H1 (cell line): ENCODE data around the gene CDC5L. TPM values are rescaled to one million over a fixed set of nuclear protein-coding genes. Genes with fewer than 3 reads are reported as not detected.

Experiments
- CTCF ChIA-PET: fragments of 300-600 bp; sonication (Branson Sonifier 250); formaldehyde crosslinking; loops from one replicate; lab custom pipeline; 2021; ENCODE audit not compliant: partially characterized antibody; lab: Charles Lee
- POLR2A ChIA-PET: fragments of 300-600 bp; sonication (Branson Sonifier 250); formaldehyde crosslinking; loops from one replicate; lab custom pipeline; 2021; ENCODE audit warnings: inconsistent platforms; ENCODE audit not compliant: partially characterized antibody; lab: Charles Lee
- DNase-seq, 2 experiments: peaks; one replicate each; pipeline versions ENCODE4 v3.0.0 to v3.0.0-alpha.2; 2010 to 2022; ENCODE audit warnings: low spot score in 2 of 2, low read depth in 1 of 2, mixed read lengths in 1 of 2
- FAIRE-seq: peaks from 2 replicates; lab custom pipeline; 2011; peaks lifted over from hg19 to GRCh38; lab: Jason Lieb, UNC
- H2AFZ ChIP-seq: 2 replicates; pipeline ENCODE4 v1.8.1; 2012; ENCODE audit warnings: low read length, inconsistent platforms
- H2AK5ac ChIP-seq: 2 replicates; pipeline ENCODE4 v1.6.1; 2013; ENCODE audit warnings: low read depth, low read length
- H2BK120ac ChIP-seq: replicated peaks from 2 replicates; pipeline ENCODE3; 2013; ENCODE audit warnings: low read depth, low read length, inconsistent platforms
- H2BK12ac ChIP-seq: 2 replicates; pipeline ENCODE4 v1.6.1; 2013; ENCODE audit warnings: low read depth, low read length
- H2BK15ac ChIP-seq: 2 replicates; pipeline ENCODE4 v1.6.1; 2013; ENCODE audit warnings: low read length
- H2BK20ac ChIP-seq: 2 replicates; pipeline ENCODE4 v1.6.1; 2013; ENCODE audit warnings: low read length
- H2BK5ac ChIP-seq: 2 replicates; pipeline ENCODE4 v1.6.1; 2013; ENCODE audit warnings: low read depth, low read length
- H3K14ac ChIP-seq: 2 replicates; pipeline ENCODE4 v1.6.1; 2013; ENCODE audit warnings: inconsistent platforms; ENCODE audit not compliant: insufficient read length
- H3K18ac ChIP-seq: 2 replicates; pipeline ENCODE4 v1.6.1; 2013; ENCODE audit warnings: low read length; ENCODE audit errors: extremely low read depth
- H3K23ac ChIP-seq: 2 replicates; pipeline ENCODE4 v1.6.1; 2013; ENCODE audit warnings: inconsistent platforms; ENCODE audit not compliant: insufficient read length
- H3K23me2 ChIP-seq: 2 replicates; pipeline ENCODE4 v1.6.1; 2013; ENCODE audit warnings: low read depth, low read length
- H3K27ac ChIP-seq: 2 replicates; pipeline ENCODE4 v1.6.1; 2011; ENCODE audit warnings: low read depth, low read length, inconsistent platforms
- H3K27me3 ChIP-seq, 4 experiments: replicated peaks in 1 of 4; 1 replicate in 1 of 4; 2 replicates in 3 of 4; pipeline versions ENCODE4 v1.6.1 to v1.8.1; 2011 to 2013; ENCODE audit warnings: low read length in 3 of 4, mild to moderate bottlenecking in 3 of 4, inconsistent platforms in 2 of 4, mixed read lengths in 2 of 4, moderate library complexity in 1 of 4; ENCODE audit not compliant: control insufficient read depth in 3 of 4, insufficient read depth in 3 of 4; ENCODE audit errors: extremely low read depth in 1 of 4
- H3K36me3 ChIP-seq, 4 experiments: 2 replicates each; pipeline versions ENCODE4 v1.6.1 to v1.8.1; 2011 to 2013; ENCODE audit warnings: mild to moderate bottlenecking in 4 of 4, low read length in 3 of 4, moderate library complexity in 2 of 4, control low read depth in 1 of 4, inconsistent platforms in 1 of 4; ENCODE audit not compliant: insufficient read depth in 4 of 4, control insufficient read depth in 2 of 4
- H3K4ac ChIP-seq: replicated peaks from 2 replicates; pipeline ENCODE3; 2013; ENCODE audit warnings: low read length, low read depth, mixed read lengths, inconsistent platforms; ENCODE audit not compliant: insufficient read length
- H3K4me1 ChIP-seq, 4 experiments: replicated peaks in 1 of 4; 1 replicate in 1 of 4; 2 replicates in 3 of 4; pipeline versions ENCODE4 v1.6.1 to v1.8.1; 2011 to 2013; ENCODE audit warnings: low read length in 3 of 4, inconsistent platforms in 2 of 4, mixed read lengths in 1 of 4; ENCODE audit not compliant: insufficient read depth in 4 of 4, control insufficient read depth in 3 of 4
- H3K4me2 ChIP-seq, 2 experiments: 2 replicates each; pipeline versions ENCODE4 v1.6.1 to v1.8.1; 2011 to 2013; ENCODE audit warnings: low read depth in 2 of 2, low read length in 2 of 2, control low read depth in 1 of 2, inconsistent platforms in 1 of 2, mild to moderate bottlenecking in 1 of 2; ENCODE audit not compliant: insufficient read depth in 1 of 2
- H3K4me3 ChIP-seq, 4 experiments: fragments of 200-600, 300-600 bp in 1 of 4; sonication (generic), shearing (Covaris generic), sonication (Bioruptor Twin) in 1 of 4; 2 replicates each; pipeline versions ENCODE4 v1.5.1 to v1.8.1; 2011 to 2016; ENCODE audit warnings: low read length in 4 of 4, low read depth in 3 of 4, control low read depth in 2 of 4, inconsistent platforms in 2 of 4, mild to moderate bottlenecking in 2 of 4, mixed read lengths in 1 of 4, moderate library complexity in 1 of 4; ENCODE audit not compliant: insufficient read depth in 2 of 4; ENCODE audit errors: extremely low read depth in 1 of 4
- H3K56ac ChIP-seq: replicated peaks from 2 replicates; pipeline ENCODE3; 2013; ENCODE audit warnings: low read depth, mild to moderate bottlenecking, mixed read lengths, low read length, inconsistent platforms; ENCODE audit not compliant: insufficient read length
- H3K79me1 ChIP-seq: 2 replicates; pipeline ENCODE4 v1.6.1; 2013; ENCODE audit warnings: low read depth, low read length, control low read depth
- H3K79me2 ChIP-seq, 2 experiments: 2 replicates each; pipeline versions ENCODE4 v1.6.1 to v1.8.1; 2012 to 2013; ENCODE audit warnings: low read length in 2 of 2, mild to moderate bottlenecking in 2 of 2, inconsistent platforms in 1 of 2; ENCODE audit not compliant: insufficient read depth in 2 of 2, control insufficient read depth in 1 of 2
- H3K9ac ChIP-seq, 4 experiments: replicated peaks in 1 of 4; 1 replicate in 1 of 4; 2 replicates in 3 of 4; pipeline versions ENCODE4 v1.6.1 to v1.8.1; 2011 to 2013; ENCODE audit warnings: low read depth in 3 of 4, low read length in 3 of 4, control low read depth in 2 of 4, mild to moderate bottlenecking in 2 of 4, moderate library complexity in 2 of 4, inconsistent platforms in 1 of 4; ENCODE audit errors: extremely low read depth in 1 of 4
- H3K9me3 ChIP-seq, 2 experiments: 2 replicates each; pipeline versions ENCODE4 v1.6.1 to v1.8.1; 2012 to 2013; ENCODE audit warnings: mild to moderate bottlenecking in 2 of 2, moderate library complexity in 2 of 2, control low read depth in 1 of 2, inconsistent platforms in 1 of 2, low read depth in 1 of 2, low read length in 1 of 2, mixed read lengths in 1 of 2; ENCODE audit not compliant: insufficient read depth in 2 of 2
- H4K20me1 ChIP-seq, 2 experiments: replicated peaks in 1 of 2; 2 replicates each; pipeline versions ENCODE3 to v1.8.1; 2011 to 2013; ENCODE audit warnings: inconsistent platforms in 2 of 2, low read length in 2 of 2, mild to moderate bottlenecking in 1 of 2; ENCODE audit not compliant: insufficient read depth in 2 of 2, control insufficient read depth in 1 of 2
- H4K5ac ChIP-seq: 2 replicates; pipeline ENCODE4 v1.6.1; 2013; ENCODE audit warnings: low read length, low read depth, mixed read lengths, inconsistent platforms; ENCODE audit not compliant: insufficient read length
- H4K8ac ChIP-seq: 2 replicates; pipeline ENCODE4 v1.8.0; 2013; ENCODE audit warnings: mild to moderate bottlenecking, moderate library complexity, low read length, inconsistent platforms; ENCODE audit not compliant: insufficient read depth; ENCODE audit errors: extremely low read depth
- H4K91ac ChIP-seq: replicated peaks from 2 replicates; pipeline ENCODE3; 2013; ENCODE audit warnings: low read length, mixed read lengths, inconsistent platforms; ENCODE audit not compliant: insufficient read length
- ATF2 ChIP-seq: IDR thresholded peaks from 2 replicates; pipeline ENCODE4 v1.6.1; 2012; ENCODE audit warnings: low read length, inconsistent platforms
- CTCF ChIP-seq, 3 experiments: IDR thresholded peaks; 1 replicate in 2 of 3; 2 replicates in 1 of 3; pipeline versions ENCODE4 v1.5.1 to v1.6.1; 2011; ENCODE audit warnings: low read length in 3 of 3, mild to moderate bottlenecking in 3 of 3, inconsistent platforms in 2 of 3, low read depth in 1 of 3, moderate library complexity in 1 of 3; ENCODE audit not compliant: insufficient read depth in 1 of 3; ENCODE audit errors: control extremely low read depth in 1 of 3
- EZH2 ChIP-seq: fragments of 200-600 bp; sonication (generic); IDR thresholded peaks from 2 replicates; pipeline ENCODE4 v1.7.1; 2012; ENCODE audit warnings: low read depth, mild to moderate bottlenecking, moderate library complexity, low read length, inconsistent platforms; ENCODE audit not compliant: severe bottlenecking
- RAD21 ChIP-seq, 2 experiments: IDR thresholded peaks in 1 of 2; conservative IDR thresholded peaks in 1 of 2; 2 replicates each; pipeline ENCODE4 v1.6.1; 2011; ENCODE audit warnings: low read depth in 2 of 2, low read length in 2 of 2, improper control_type of control experiment in 1 of 2, inconsistent platforms in 1 of 2, mild to moderate bottlenecking in 1 of 2, moderate library complexity in 1 of 2
- RNF2 ChIP-seq: fragments of 200-900, 300-1000 bp; sonication (generic); IDR thresholded peaks from 2 replicates; pipeline ENCODE4 v1.7.1; 2016; ENCODE audit warnings: borderline replicate concordance, low read depth, mild to moderate bottlenecking, antibody characterized with exemption, low read length; ENCODE audit not compliant: poor library complexity, severe bottlenecking; ENCODE audit errors: missing control alignments
- SP4 ChIP-seq: IDR thresholded peaks from 2 replicates; pipeline ENCODE4 v1.6.1; 2012; ENCODE audit warnings: low read length, inconsistent platforms
- TBP ChIP-seq: IDR thresholded peaks from 2 replicates; pipeline ENCODE4 v1.6.1; 2011; ENCODE audit warnings: low read depth, low read length, improper control_type of control experiment
- YY1 ChIP-seq: IDR thresholded peaks from 2 replicates; pipeline ENCODE4 v1.6.1; 2011; ENCODE audit warnings: low read depth, mild to moderate bottlenecking, low read length
- WGBS, 2 experiments: shearing (Covaris generic) in 1 of 2; methylation state at CpG; one replicate each; pipeline versions ENCODE4 v1.1.6 to v1.1.7; 2013 to 2015; ENCODE audit warnings: low lambda C conversion rate in 2 of 2, mixed read lengths in 2 of 2, inconsistent platforms in 1 of 2, low coverage in 1 of 2, missing lambda C conversion rate in 1 of 2; ENCODE audit not compliant: insufficient replicate concordance in 2 of 2, insufficient coverage in 1 of 2, insufficient read length in 1 of 2; ENCODE audit errors: extremely low coverage in 1 of 2, missing lambda C conversion rate in 1 of 2; 5-methylcytosine and 5-hydroxymethylcytosine counted together
- polyA plus RNA-seq, 7 experiments: library from polyadenylated mRNA; depleted of rRNA in 3 of 7; stranded (reverse) in 5 of 7; unstranded in 2 of 7; fragments of >200 nt in 5 of 7; fragments of 200-250 nt in 2 of 7; gene quantifications; 1 replicate in 5 of 7; 2 replicates in 1 of 7; 4 replicates in 1 of 7; pipeline versions ENCODE4 v1.2.1 to v1.2.3, GENCODE V29; 2011 to 2013; ENCODE audit warnings: missing spikeins in 2 of 7, mixed read lengths in 2 of 7
- total RNA-seq: library from RNA; stranded (reverse); fragmentation: NEBNext Ultra II Directional; extraction: Animal tissue kit (Norgen Biotek cat#: 25700); gene quantifications from 2 replicates; pipeline ENCODE4 v1.2.1, GENCODE V29; 2021

The CDC5L gene
- total and polyA plus RNA-seq, 2 of the 8 experiments (the other 6 are each of a cell fraction or from before 2014, with no cell fraction given), result 8.4 to 32.8 TPM

- H3K79me1 ChIP-seq, result no peaks in the 10 kb centered on the region
- H4K20me1 ChIP-seq, result no peaks in the 10 kb centered on the region
- no peak overlapping the region for H3K27ac ChIP-seq
- H3K9ac ChIP-seq, result no peak overlapping the region
- H2BK20ac ChIP-seq, result no peak overlapping the region
- no peaks in the 10 kb centered on the region for H3K27me3 ChIP-seq
- H4K91ac ChIP-seq, result no peak overlapping the region
- 79% methylated on average over 7 of the region's 7 CpGs; no CpG with 5 or more reads in 1 of the 2 experiments for WGBS, 2 experiments
- no peak overlapping the region for H3K4me3 ChIP-seq
- no peak overlapping the region for H4K5ac ChIP-seq
- POLR2A ChIA-PET, result no interaction called here
- no peak overlapping the region for H3K4me2 ChIP-seq
- no peak for DNase-seq
- no peak overlapping the region for H3K23ac ChIP-seq
- no peak overlapping the region for H2BK5ac ChIP-seq
- H2AK5ac ChIP-seq, result no peak overlapping the region
- H3K4me1 ChIP-seq, result peaks cover 0 to 2% (median 0%) of the 10 kb centered on the region in 4 experiments; a peak in 1 of 7 replicates
- no peak overlapping the region for H2BK12ac ChIP-seq
- CTCF ChIA-PET, result interaction anchor here (0.9 to 2.1 kb wide), 4 partner anchors 8 to 111 kb away, joined by 3 to 11 read pairs (median 4); no protein-coding TSS in a partner anchor
- H2BK15ac ChIP-seq, result no peak overlapping the region
- no peak overlapping the region for H3K56ac ChIP-seq
- H3K14ac ChIP-seq, result no peak overlapping the region
- no peak overlapping the region for H2AFZ ChIP-seq
- no peak for FAIRE-seq
- H3K9me3 ChIP-seq, result no peaks in the 10 kb centered on the region
- no peak overlapping the region for H2BK120ac ChIP-seq
- no peaks in the 10 kb centered on the region for H3K36me3 ChIP-seq
- H3K79me2 ChIP-seq, result no peaks in the 10 kb centered on the region
- H3K18ac ChIP-seq, result no peak overlapping the region
- no peak overlapping the region for H3K4ac ChIP-seq
- no peak overlapping the region for H4K8ac ChIP-seq
- no peaks in the 10 kb centered on the region for H3K23me2 ChIP-seq
- TF ChIP-seq SP4 (no peak), EZH2 (no peak), ATF2 (no peak), RNF2 (no peak), CTCF (IDR thresholded peaks at IDR 0.05; ENCODE audit: control extremely low read depth in 1 of 3, insufficient read depth in 1 of 3, low read depth in 1 of 3, low read length in 3 of 3) (peak in 1 of 3 experiments; percentile 11; a peak in 1 of 4 replicates), YY1 (no peak), TBP (no peak), RAD21 (IDR thresholded peaks at IDR 0.05 in 1 of 2, conservative IDR thresholded peaks at IDR 0.05 in 1 of 2; ENCODE audit: low read depth in 2 of 2, low read length in 2 of 2) (peak in 1 of 2 experiments; percentile 28; a peak in 1 of 4 replicates)
Observed at GRCh38 chr6:44494011-44494501, 106.5 kb downstream of the CDC5L start.
